ENCODE results near the gene RASSF10.

RASSF10 gene

GRCh38 chr11:13010749-13011465 is 1.8 kb downstream of the RASSF10 start:
- no peaks in the 10 kb centered on the region for H3K36me3 ChIP-seq (ENCODE audit: insufficient read depth, low read length)
- H3K4me1 ChIP-seq (ENCODE audit: insufficient read depth, low read length): no peaks in the 10 kb centered on the region
- peaks cover 33 to 63% of the 10 kb centered on the region in 2 donors for H3K27me3 ChIP-seq (ENCODE audit: control insufficient read depth in 1 of 2, insufficient read depth in 2 of 2, low read length in 2 of 2)
- H3K9ac ChIP-seq (ENCODE audit: low read length): no peak overlapping the region
- H3K9me3 ChIP-seq (ENCODE audit: low read length): no peaks in the 10 kb centered on the region
- peak overlapping the region in 1 of 2 donors; percentile 11 for H3K4me3 ChIP-seq (ENCODE audit: low read depth in 1 of 2, low read length in 2 of 2)
- no peak overlapping the region for H3K27ac ChIP-seq (ENCODE audit: low read depth, low read length)

GRCh38 chr11:13011466-13012055 is 2.4 kb downstream of the RASSF10 start:
- no peak overlapping the region for H3K9ac ChIP-seq (ENCODE audit: low read length)
- H3K4me3 ChIP-seq (ENCODE audit: low read depth in 1 of 2, low read length in 2 of 2): no peak overlapping the region
- no peaks in the 10 kb centered on the region for H3K4me1 ChIP-seq (ENCODE audit: insufficient read depth, low read length)
- H3K27ac ChIP-seq (ENCODE audit: low read depth, low read length): no peak overlapping the region
- peaks cover 33 to 62% of the 10 kb centered on the region in 2 donors for H3K27me3 ChIP-seq (ENCODE audit: control insufficient read depth in 1 of 2, insufficient read depth in 2 of 2, low read length in 2 of 2)
- no peaks in the 10 kb centered on the region for H3K9me3 ChIP-seq (ENCODE audit: low read length)
- H3K36me3 ChIP-seq (ENCODE audit: insufficient read depth, low read length): no peaks in the 10 kb centered on the region

DNA sequence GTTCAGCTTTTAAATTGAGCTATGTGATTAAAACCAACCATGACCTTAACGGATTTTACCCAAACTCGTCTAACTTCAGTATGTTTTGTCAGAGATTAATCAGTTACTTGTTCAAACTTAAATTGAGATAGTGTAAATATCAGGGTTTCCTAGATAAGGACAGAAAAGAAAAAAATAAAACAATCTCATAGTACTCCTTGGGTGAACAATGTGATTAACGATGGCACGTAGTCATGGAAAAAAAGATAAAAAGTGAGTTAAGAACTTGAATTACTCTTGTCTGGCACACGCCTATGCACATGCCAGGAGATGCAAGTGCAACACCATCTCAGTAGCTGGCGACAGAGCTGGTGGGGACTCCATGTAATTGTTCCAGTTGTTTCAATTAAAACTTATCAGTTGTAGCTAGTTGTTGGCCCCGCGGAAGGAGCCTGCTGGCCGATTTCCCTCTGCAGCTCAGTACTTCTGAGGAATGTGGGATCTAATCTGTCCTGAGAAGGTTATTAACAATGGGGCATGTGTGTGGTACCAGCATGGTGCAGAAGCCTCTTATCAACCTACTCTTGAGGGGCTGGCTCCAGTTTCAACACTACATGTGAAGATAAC is 3.0 kb downstream of the RASSF10 start:
- Histone ChIP-seq H3K4me3 (ENCODE audit: low read depth in 1 of 2, low read length in 2 of 2) (no peak overlapping the region), H3K27ac (ENCODE audit: low read depth, low read length) (no peak overlapping the region)

GRCh38 chr11:13013054-13013488 is 4.0 kb downstream of the RASSF10 start:
- Histone ChIP-seq H3K9me3 (ENCODE audit: low read length) (no peaks in the 10 kb centered on the region), H3K27me3 (ENCODE audit: control insufficient read depth in 1 of 2, insufficient read depth in 2 of 2, low read length in 2 of 2) (peaks cover 24 to 48% of the 10 kb centered on the region in 2 donors), H3K9ac (ENCODE audit: low read length) (no peak overlapping the region), H3K4me1 (ENCODE audit: insufficient read depth, low read length) (no peaks in the 10 kb centered on the region), H3K36me3 (ENCODE audit: insufficient read depth, low read length) (no peaks in the 10 kb centered on the region), H3K4me3 (ENCODE audit: low read depth in 1 of 2, low read length in 2 of 2) (no peak overlapping the region), H3K27ac (ENCODE audit: low read depth, low read length) (no peak overlapping the region)

More for the DNA sequence above, 3.0 kb downstream of the RASSF10 start:
- Histone ChIP-seq H3K9me3 (ENCODE audit: low read length) (no peaks in the 10 kb centered on the region), H3K9ac (ENCODE audit: low read length) (no peak overlapping the region), H3K36me3 (ENCODE audit: insufficient read depth, low read length) (no peaks in the 10 kb centered on the region), H3K4me1 (ENCODE audit: insufficient read depth, low read length) (no peaks in the 10 kb centered on the region), H3K27me3 (ENCODE audit: control insufficient read depth in 1 of 2, insufficient read depth in 2 of 2, low read length in 2 of 2) (peaks cover 33 to 56% of the 10 kb centered on the region in 2 donors)

GRCh38 chr11:13015753-13016152 is 6.6 kb downstream of the RASSF10 start:
- Histone ChIP-seq H3K9me3 (ENCODE audit: low read length) (no peaks in the 10 kb centered on the region), H3K4me1 (ENCODE audit: insufficient read depth, low read length) (no peaks in the 10 kb centered on the region), H3K4me3 (ENCODE audit: low read depth in 1 of 2, low read length in 2 of 2) (no peak overlapping the region), H3K36me3 (ENCODE audit: insufficient read depth, low read length) (no peaks in the 10 kb centered on the region), H3K27me3 (ENCODE audit: control insufficient read depth in 1 of 2, insufficient read depth in 2 of 2, low read length in 2 of 2) (peaks cover 18 to 21% of the 10 kb centered on the region in 2 donors), H3K27ac (ENCODE audit: low read depth, low read length) (no peak overlapping the region), H3K9ac (ENCODE audit: low read length) (no peak overlapping the region)

- no peaks in the 10 kb centered on the region for H3K9me3 ChIP-seq (ENCODE audit: low read length)
- no peaks in the 10 kb centered on the region for H3K36me3 ChIP-seq (ENCODE audit: insufficient read depth, low read length)
- no peak overlapping the region for H3K4me3 ChIP-seq (ENCODE audit: low read depth in 1 of 2, low read length in 2 of 2)
- no peak overlapping the region for H3K27ac ChIP-seq (ENCODE audit: low read depth, low read length)
- no peaks in the 10 kb centered on the region for H3K4me1 ChIP-seq (ENCODE audit: insufficient read depth, low read length)
- H3K27me3 ChIP-seq (ENCODE audit: control insufficient read depth in 1 of 2, insufficient read depth in 2 of 2, low read length in 2 of 2): peaks cover 16 to 19% of the 10 kb centered on the region in 2 donors
- H3K9ac ChIP-seq (ENCODE audit: low read length): no peak overlapping the region
Observed at GRCh38 chr11:13016415-13016814, 7.3 kb downstream of the RASSF10 start.

- H3K36me3 ChIP-seq (ENCODE audit: insufficient read depth, low read length): no peaks in the 10 kb centered on the region
- H3K9me3 ChIP-seq (ENCODE audit: low read length): no peaks in the 10 kb centered on the region
- H3K27ac ChIP-seq (ENCODE audit: low read depth, low read length): no peak overlapping the region
- no peaks in the 10 kb centered on the region for H3K27me3 ChIP-seq (ENCODE audit: control insufficient read depth in 1 of 2, insufficient read depth in 2 of 2, low read length in 2 of 2)
- no peaks in the 10 kb centered on the region for H3K4me1 ChIP-seq (ENCODE audit: insufficient read depth, low read length)
- H3K4me3 ChIP-seq (ENCODE audit: low read depth in 1 of 2, low read length in 2 of 2): no peak overlapping the region
- no peak overlapping the region for H3K9ac ChIP-seq (ENCODE audit: low read length)
Observed at GRCh38 chr11:13019313-13019712, 10.2 kb downstream of the RASSF10 start.

GRCh38 chr11:13023423-13023822 is 14.3 kb downstream of the RASSF10 start:
- Histone ChIP-seq H3K36me3 (ENCODE audit: insufficient read depth, low read length) (no peaks in the 10 kb centered on the region), H3K27ac (ENCODE audit: low read depth, low read length) (no peak overlapping the region), H3K9me3 (ENCODE audit: low read length) (no peaks in the 10 kb centered on the region), H3K9ac (ENCODE audit: low read length) (no peak overlapping the region), H3K4me3 (ENCODE audit: low read depth in 1 of 2, low read length in 2 of 2) (no peak overlapping the region), H3K27me3 (ENCODE audit: control insufficient read depth in 1 of 2, insufficient read depth in 2 of 2, low read length in 2 of 2) (no peaks in the 10 kb centered on the region), H3K4me1 (ENCODE audit: insufficient read depth, low read length) (no peaks in the 10 kb centered on the region)

- Histone ChIP-seq H3K4me3 (ENCODE audit: low read depth in 1 of 2, low read length in 2 of 2) (no peak overlapping the region), H3K27ac (ENCODE audit: low read depth, low read length) (no peak overlapping the region), H3K9ac (ENCODE audit: low read length) (no peak overlapping the region), H3K9me3 (ENCODE audit: low read length) (no peaks in the 10 kb centered on the region), H3K36me3 (ENCODE audit: insufficient read depth, low read length) (no peaks in the 10 kb centered on the region), H3K27me3 (ENCODE audit: control insufficient read depth in 1 of 2, insufficient read depth in 2 of 2, low read length in 2 of 2) (no peaks in the 10 kb centered on the region), H3K4me1 (ENCODE audit: insufficient read depth, low read length) (no peaks in the 10 kb centered on the region)
Observed at GRCh38 chr11:13026722-13027121, 17.6 kb downstream of the RASSF10 start.

GRCh38 chr11:13028322-13028721 is 19.2 kb downstream of the RASSF10 start:
- Histone ChIP-seq H3K4me3 (ENCODE audit: low read depth in 1 of 2, low read length in 2 of 2) (no peak overlapping the region), H3K4me1 (ENCODE audit: insufficient read depth, low read length) (no peaks in the 10 kb centered on the region), H3K27ac (ENCODE audit: low read depth, low read length) (no peak overlapping the region), H3K9me3 (ENCODE audit: low read length) (no peaks in the 10 kb centered on the region), H3K36me3 (ENCODE audit: insufficient read depth, low read length) (no peaks in the 10 kb centered on the region), H3K27me3 (ENCODE audit: control insufficient read depth in 1 of 2, insufficient read depth in 2 of 2, low read length in 2 of 2) (no peaks in the 10 kb centered on the region), H3K9ac (ENCODE audit: low read length) (no peak overlapping the region)

GRCh38 chr11:13029872-13030271 is 20.8 kb downstream of the RASSF10 start:
- H3K9me3 ChIP-seq (ENCODE audit: low read length): no peaks in the 10 kb centered on the region
- H3K4me3 ChIP-seq (ENCODE audit: low read depth in 1 of 2, low read length in 2 of 2): no peak overlapping the region
- no peak overlapping the region for H3K9ac ChIP-seq (ENCODE audit: low read length)
- H3K27ac ChIP-seq (ENCODE audit: low read depth, low read length): no peak overlapping the region
- H3K27me3 ChIP-seq (ENCODE audit: control insufficient read depth in 1 of 2, insufficient read depth in 2 of 2, low read length in 2 of 2): no peaks in the 10 kb centered on the region
- H3K4me1 ChIP-seq (ENCODE audit: insufficient read depth, low read length): no peaks in the 10 kb centered on the region
- no peaks in the 10 kb centered on the region for H3K36me3 ChIP-seq (ENCODE audit: insufficient read depth, low read length)

Measured in muscle layer of colon (tissue), 2 donors.